GM19452 (cell line): Measurements from ENCODE around the gene SIDT1.
A peak's percentile ranks its signal among the peaks of the same experiment; 100 is the strongest.

Experiments
- ATAC-seq: cut with Tn5 transposase; IDR thresholded peaks from one replicate; pipeline ENCODE4 v1.9.1; 2021; ENCODE audit not compliant: unreplicated experiment

SIDT1 gene

GRCh38 chr3:113531826-113532697, at the start of gene SIDT1:
Gene SIDT1 (plus strand): TSS chr3:113532555. CDS start chr3:113533022, 467 bp downstream.
- peak; percentile 75 for ATAC-seq

- no peak for ATAC-seq
Observed at GRCh38 chr3:113485161-113485609, 47.2 kb upstream of the SIDT1 start.

GRCh38 chr3:113495035-113495434, 37.3 kb upstream of the SIDT1 start:
- no peak for ATAC-seq

DNA sequence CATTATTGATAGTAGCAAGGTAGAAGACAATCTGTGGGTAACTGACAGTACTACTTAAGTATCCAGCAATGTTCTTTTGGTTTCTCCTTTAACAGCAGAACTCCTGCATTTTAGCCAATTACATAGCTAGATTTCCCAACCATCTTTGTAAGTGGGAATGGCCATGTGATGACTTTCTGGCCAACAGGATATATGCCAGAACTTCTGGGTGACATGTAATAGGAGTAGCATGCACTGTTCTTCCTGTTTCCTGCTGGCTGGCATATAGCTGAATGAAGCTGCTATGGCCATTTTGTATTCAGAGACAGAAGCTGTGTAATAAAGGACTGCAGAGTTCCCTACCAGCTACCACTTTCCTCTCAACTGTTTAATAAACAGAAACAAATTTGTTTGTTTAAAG, 35.4 kb upstream of the SIDT1 start:
- no peak for ATAC-seq

DNA sequence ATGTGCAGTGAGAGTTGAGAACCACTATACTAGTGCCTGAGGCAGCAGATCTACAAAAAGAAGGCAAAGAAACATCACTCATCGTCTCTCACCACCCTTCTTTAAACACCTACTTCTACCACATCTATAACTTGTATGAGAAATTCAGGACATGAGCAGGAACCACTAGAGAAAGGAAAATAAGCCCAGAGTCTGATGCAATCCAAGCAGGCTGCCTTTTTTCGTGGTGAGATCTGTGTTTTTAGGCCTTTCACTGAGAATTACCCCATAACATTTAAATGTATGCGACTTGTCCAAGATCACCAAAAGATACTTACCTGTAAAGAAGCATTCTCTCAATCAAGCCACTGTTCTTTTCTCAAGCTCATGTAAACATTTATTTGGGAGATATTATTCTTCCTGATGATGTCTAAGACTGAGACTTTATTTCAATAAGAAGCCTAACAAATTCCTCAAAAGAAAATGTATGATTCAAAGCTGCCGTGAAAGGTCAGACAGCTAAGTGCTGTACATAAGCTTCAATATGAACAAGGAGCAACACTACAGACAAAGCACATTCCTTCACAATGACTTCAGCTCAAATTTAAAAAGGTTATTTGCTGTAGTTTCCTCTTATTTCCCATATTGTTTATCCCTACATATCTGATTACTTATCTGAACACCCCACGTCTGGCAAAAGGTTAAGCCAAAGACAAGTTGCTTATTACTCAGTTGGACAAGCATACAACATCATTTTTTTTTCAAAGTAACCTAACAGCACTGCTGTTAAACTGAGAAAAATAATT, 33.9 kb upstream of the SIDT1 start:
- no peak for ATAC-seq

- no peak for ATAC-seq
Observed at GRCh38 chr3:113499081-113499480, 33.3 kb upstream of the SIDT1 start.

DNA sequence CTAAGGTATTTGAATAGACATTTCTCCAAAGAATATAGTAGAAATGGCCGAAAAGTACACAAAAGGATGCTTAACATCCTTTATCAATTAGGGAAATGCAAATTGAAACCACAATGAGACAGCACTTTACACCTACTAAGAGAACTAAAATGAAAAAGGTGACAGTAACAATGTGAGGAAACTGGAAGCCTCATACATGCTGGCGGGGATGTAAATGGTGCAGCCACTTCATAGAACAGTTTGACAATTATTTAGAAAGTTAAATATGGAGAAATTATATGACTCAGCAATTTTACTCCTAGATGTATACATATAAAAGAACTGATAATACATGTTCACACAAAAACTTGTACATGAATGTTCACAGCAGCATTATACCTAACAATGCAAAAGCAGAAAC, 30.8 kb upstream of the SIDT1 start:
- no peak for ATAC-seq

DNA sequence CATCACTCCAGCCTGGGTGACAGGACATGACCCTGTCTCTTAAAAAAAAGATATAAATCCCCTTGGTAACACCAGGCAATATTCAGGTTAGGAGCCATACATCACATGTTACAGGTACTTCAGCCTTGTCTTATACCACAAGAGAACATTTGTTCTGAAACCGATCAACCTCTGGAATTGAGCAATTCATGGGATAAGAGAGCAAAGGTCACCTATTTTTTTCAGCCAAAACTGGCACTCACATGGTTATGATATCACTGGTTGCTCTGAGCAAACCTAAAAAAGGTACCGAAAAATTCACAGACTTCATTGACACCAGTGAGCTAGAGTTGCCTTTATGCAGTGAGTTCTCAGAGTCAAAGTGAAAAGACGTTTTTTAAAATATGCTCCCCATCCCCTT, 26.5 kb upstream of the SIDT1 start:
- ATAC-seq, result no peak

GRCh38 chr3:113507501-113508067, 24.8 kb upstream of the SIDT1 start:
- no peak for ATAC-seq

GRCh38 chr3:113508966-113509365, 23.4 kb upstream of the SIDT1 start:
- ATAC-seq, result no peak

GRCh38 chr3:113514265-113514769, 18.0 kb upstream of the SIDT1 start:
- ATAC-seq, result no peak

- no peak for ATAC-seq
Observed at GRCh38 chr3:113516115-113516505, 16.2 kb upstream of the SIDT1 start.

DNA sequence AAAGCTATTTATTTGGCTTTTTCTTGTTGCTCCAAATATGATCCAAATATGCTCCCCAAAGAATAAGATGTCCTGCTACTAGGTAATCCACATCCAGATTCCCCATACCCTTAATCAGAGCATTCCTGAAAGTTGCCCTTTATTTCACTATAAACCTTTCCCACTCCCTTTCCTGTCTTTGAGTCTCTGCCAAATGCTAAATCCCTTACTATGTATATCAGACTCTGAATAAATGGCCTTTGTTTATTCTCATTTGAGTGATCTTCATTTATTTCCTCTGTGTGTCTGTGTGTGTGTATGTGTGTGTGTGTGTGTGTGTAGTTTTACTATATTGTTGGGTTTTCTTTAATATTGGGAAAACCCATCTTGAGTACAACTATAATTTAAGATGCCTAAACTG, 10.4 kb upstream of the SIDT1 start:
- no peak for ATAC-seq

- no peak for ATAC-seq
Observed at GRCh38 chr3:113523241-113523640, 9.1 kb upstream of the SIDT1 start.

DNA sequence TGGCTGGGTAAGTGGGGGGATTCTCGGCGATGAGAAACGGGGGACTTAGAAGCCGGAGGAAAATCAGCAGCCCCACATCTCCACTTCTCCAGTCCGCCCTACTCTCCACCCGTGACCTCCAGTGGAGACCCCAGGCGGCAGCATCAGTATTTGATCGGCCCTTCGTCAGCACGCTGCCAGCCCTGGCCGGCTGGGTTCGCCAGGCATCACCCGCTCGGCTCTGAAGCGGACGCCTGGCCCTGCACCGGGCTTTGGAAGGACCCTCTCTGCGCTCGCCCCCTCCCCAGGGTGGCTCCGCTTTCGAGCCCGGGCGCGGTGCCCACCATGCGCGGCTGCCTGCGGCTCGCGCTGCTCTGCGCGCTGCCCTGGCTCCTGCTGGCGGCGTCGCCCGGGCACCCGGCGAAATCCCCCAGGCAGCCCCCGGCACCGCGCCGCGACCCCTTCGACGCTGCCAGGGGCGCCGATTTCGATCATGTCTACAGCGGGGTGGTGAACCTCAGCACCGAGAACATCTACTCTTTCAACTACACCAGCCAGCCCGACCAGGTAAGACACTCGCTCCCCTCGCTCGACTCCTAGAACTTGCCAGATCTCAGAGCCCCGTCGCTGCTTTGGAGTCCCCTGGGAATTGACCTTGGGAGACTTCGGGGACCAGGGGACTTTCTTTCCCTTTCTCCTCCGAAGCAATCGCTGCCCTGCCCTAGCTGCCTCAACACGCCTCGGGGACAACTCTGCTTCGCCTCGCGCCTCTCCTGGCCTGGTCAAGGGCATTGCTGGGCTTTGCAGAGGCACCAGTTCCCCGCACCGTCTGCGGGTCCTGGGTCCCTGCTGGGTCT, 561 bp downstream of the SIDT1 start:
- ATAC-seq, result peak; percentile 33

DNA sequence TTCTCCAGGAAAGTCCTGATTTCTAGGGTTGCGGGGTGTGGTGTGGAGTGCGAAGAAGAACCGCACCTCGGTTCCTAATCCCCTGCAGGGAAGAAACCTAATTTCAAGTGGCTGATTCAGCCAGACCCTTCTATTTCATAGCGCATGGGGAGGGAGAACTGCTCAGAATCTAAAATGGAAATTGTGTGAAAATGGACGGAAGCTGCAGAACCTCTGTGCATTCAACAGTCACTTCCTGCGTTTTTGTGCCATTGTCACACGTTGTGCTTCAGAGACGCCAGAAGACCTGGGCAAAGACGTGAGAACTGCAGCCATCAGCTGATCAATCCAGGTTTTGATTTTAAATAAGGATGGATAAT, 1.2 kb downstream of the SIDT1 start:
- peak; percentile 35 for ATAC-seq

DNA sequence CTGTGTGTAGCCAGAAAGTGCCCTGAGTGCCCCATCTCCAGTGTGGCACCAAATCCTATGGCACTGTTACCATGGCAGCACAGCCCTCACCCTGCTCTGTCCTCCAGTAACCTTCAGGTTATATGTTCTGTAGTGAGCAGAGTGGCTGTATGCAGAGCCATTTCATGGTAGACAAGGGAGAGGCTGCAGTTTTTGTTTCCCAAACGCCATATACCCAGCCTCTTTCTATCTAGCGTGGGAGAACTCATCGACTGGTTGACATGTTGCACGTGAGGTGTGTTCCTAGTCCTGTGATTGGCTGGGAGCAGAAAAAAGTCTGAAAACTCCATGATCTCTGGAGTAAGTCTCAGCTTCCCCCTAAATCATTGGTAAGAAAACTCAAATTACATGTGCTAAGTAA, 2.0 kb downstream of the SIDT1 start:
- no peak for ATAC-seq

DNA sequence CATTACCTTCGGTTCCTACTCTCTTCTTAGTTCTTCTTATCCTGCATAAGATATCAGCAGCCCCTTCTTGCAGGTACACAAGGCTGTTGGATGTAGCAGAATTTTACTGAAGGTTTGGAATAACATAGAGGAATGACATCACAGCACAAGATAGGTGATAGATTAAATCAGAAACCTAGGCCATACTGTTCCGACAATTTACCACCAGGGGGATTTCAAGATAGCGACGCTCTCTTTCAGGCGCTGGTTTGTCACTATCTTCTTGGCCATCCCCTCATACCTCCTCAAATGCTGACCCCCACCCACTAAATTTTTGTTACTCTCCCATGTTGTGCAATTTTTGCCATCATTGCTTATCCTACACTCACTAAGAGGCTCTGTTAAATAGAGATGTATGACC, 3.5 kb downstream of the SIDT1 start:
- ATAC-seq, result no peak

DNA sequence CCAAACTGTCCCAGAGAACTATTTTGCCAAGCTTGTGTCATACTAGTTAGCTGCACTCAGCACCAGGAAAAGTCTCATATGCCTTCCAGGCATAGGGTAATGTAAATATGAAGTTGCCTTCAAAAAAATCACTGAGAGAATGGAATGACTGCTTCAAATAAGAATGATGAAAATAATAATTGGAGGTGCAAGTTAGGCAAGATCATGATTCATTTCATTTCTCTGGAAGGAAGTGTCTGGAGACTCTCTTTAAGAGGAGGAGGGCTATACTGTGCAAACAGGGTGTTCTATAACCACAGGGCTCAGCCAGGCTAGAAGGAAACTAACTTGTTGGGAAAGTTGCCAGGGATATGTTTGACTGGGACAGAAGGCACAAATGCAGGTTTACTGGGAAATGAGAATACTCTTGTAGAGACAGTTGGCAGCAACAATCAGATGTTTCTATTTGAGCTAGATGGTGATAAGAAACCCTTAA, 4.3 kb downstream of the SIDT1 start:
- ATAC-seq, result no peak

DNA sequence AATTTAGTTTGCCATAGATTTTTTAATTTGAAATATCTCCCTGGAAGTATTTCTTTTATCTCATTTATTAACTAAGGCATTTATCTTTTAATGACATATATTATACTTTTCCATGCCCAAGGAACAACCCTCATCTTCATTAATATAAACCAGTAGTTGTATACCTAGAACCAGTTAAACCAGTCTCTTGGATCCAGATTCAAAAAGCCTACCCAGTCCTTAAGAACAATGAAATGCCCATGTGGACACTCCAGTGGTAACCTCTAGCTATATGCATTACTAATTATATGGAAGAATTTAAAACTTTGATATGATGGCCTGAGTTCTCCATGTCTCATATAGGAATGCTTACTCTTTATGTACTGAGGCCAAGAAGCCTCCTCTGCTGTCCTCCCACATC, 4.8 kb downstream of the SIDT1 start:
- no peak for ATAC-seq

- ATAC-seq, result no peak
Observed at GRCh38 chr3:113541519-113541918, 9.2 kb downstream of the SIDT1 start.
